HG03342 (cell line): ENCODE measurements around the gene ZNF708.
"Not testable (repeated sequence)": the region's sequence is repeated elsewhere in the genome, so short reads cannot be mapped to it uniquely, and the experiment has no call there.

ENCODE experiments used
- ATAC-seq: cut with Tn5 transposase; IDR thresholded peaks from one replicate; pipeline ENCODE4 v1.9.1; 2021; ENCODE audit warnings: mild to moderate bottlenecking, moderate library complexity; ENCODE audit not compliant: unreplicated experiment

Gene ZNF708

DNA sequence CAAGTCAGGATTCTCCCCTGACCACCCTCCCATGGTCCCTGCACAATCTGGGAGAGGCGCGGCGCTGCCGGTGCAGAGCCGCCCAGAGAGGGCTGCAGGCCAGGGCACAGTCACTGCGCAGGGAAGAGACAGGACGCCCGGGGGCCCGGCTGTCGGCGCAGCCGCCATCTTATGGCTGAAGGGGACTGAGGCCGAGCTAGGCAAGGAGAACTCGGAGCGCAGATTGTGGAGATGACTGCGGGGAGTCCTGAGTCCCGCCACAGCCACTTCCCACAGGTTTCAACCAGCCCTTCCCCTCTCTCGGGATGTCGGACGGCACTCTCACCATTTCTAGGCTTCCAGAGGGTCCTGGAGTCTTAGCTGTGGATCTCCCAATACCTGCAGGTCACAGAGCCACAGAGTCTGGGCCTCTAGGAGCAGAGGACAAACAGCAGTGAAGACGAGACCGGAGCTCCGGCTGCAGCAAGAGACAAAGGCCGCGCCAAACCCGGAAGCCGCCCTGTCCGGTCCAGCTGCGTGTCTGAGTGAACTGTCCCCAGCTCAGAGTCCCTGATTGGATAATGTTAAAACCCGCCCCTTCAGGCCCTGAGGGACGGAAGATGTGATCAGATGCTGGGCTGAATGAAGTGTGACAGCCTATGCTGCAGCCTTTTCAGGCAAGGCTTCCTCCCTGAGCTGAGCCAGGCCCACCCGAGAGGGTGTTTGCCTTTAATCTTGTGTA lies at the start of gene ZNF708:
TSS of gene ZNF708 (minus strand) at position 526 of the 721 bp plus-strand sequence. CDS start at position 328, 198 bp downstream.
- ATAC-seq = peak; percentile 99

DNA sequence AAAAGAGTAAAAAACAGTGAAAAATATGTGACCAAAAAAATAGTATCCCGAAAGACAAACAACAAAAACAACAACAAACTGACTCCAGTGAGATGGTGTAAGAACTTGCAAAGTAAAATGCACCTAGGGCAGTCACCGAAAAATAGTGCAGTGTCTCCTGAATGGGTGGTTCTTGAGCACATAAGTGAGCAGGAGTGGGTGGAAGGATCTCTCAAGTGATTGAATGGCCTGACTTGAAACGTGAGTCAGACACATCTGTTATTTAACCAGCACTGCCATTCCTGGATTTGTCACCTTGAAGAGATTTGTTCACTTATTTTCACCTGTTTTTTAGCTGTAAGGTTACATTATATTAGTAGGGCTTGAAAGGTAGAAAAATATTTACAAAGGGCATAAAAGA lies 33.1 kb upstream of the ZNF708 start:
- ATAC-seq = no peak

DNA sequence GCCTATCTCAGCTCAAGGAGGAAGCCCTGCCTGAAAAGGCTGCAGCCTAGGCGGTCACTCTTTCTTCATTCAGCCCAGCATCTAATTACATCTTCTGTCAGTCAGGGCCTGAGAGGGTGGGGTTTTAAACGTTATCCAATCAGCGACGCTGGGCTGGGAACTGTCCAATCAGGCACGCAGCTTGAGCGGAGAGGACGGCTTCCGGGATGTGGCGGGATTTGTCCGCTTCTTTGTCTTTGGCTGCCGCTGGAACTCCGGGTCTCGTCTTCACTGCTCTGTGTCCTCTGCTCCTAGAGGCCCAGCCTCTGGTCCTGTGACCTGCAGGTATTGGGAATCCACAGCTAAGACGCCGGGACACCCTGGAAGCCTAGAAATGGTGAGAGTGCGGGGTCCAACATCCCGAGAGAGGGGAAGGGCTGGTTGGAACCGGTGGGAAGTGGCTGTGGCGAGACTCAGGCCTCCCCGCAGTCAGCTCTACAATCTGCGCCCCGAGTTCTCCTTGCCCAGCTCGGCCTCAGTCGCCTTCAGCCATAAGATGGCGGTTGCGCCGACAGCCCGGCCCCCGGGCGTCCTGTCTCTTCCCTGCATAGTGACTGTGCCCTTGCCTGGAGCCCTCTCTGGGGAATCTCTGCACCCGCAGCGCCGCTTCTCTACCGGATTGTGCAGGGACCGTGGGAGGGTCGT lies 29.7 kb upstream of the ZNF708 start, which contains the start of gene ZNF738:
TSS of gene ZNF738 (plus strand) at position 233 of the 684 bp plus-strand sequence. CDS start at position 374, 141 bp downstream.
- peak; percentile 95 for ATAC-seq

DNA sequence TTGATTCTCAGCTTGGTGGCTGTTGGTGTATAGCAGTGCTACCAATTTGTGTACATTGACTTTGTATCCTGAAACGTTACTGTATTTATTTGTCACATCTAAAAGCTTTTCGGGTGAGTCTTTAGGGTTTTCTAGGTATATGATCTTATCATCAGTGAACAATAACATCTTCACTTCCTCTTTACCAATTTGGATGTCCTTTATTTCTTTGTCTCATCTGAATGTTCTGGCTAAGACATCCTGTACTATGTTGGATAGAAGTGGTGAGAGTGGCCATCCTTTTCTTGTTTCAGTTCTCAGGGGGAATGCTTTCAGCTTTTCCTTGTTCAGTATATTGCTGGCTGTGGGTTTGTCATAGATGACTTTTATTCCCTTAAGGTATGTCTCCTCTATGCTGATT lies 23.6 kb upstream of the ZNF708 start:
- ATAC-seq = no peak

DNA sequence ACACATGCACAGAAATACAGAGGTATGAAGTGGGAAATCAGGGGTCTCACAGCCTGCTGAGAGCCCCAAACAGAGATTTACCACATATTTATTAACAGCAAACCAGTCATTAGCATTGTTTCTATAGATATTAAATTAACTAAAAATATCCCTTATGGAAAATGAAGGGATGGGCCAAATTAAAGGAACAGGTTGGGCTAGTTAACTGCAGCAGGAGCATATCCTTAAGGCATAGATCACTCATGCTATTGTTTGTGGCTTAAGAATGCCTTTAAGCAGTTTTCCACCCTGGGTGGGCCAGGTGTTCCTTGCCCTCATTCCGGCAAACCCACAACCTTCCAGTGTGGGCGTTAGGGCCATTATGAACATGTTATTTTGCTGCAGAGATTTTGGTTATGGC lies 15.6 kb upstream of the ZNF708 start:
- ATAC-seq = not testable (repeated sequence)

DNA sequence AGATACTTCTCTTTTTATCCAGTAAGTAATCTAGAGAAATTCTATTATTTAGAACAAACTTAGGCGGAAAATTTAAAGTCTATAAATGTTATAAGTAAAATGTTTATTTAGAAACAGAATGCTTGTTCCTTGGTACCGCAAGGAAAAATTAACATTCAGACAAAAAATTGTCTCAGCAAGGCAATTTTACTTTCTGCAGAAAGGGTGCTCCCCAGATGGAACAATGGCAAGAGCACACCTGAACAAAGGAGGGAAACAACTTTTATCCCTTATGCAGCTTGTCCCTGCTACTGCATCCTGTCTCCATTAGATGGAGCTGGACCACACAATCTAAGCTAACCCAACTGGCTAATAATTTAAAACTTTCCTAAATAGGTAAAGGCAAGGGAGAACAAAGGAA lies 6.5 kb upstream of the ZNF708 start:
- no peak for ATAC-seq

DNA sequence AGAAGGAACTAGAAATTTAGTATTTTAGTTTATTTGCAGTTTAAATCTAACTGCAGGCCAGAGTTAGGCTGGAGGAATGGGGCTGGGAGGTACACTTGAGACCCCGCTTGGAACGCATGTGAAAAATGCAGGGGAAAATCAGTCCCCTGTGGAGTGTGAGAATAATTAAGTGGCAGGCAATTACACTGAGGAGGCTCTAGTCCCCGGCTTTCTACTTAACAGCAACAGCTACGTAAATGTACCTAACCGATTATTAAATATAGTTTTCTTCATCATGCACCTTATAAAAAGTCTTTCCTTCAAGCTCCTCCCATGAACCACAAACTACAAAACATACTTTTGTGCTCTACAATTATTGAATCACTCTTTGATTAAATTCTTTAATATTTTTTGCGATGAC lies 804 bp downstream of the ZNF708 start:
- no peak for ATAC-seq

DNA sequence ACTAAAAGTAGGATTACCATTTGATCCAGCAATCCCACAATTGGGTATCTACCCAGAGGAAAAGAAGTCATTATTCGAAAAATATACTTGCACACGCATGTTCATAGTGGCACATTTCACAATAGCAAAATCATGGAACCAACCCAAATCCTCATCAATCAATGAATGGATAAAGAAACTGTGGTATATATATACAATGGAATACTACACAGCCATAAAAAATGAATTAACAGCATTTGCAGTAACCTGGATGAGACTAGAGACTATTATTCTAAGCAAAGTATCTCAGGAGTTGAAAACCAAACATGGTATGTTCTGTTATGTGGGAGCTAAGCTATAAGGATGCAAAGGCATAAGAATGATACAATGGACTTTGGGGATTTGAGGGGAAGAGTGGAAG lies 3.0 kb downstream of the ZNF708 start:
- ATAC-seq = no peak

DNA sequence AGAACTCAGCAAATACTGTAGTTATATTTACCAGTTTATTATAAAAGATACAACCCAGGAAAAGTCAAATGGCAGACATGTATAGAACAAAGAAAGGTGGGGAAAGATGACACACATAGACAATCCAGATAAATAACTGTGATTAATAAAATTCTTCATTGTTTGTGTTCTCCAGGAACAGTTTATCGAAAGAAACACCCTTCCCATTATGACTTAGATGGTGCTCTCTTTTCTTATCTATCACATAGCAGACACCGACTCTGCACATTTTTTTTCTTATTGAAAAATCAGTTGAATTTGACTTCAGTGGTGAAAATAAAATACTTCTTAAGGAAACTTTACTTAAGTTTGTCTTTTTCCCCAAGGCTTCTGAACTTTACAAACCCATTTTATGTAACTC lies 6.2 kb downstream of the ZNF708 start:
- no peak for ATAC-seq

DNA sequence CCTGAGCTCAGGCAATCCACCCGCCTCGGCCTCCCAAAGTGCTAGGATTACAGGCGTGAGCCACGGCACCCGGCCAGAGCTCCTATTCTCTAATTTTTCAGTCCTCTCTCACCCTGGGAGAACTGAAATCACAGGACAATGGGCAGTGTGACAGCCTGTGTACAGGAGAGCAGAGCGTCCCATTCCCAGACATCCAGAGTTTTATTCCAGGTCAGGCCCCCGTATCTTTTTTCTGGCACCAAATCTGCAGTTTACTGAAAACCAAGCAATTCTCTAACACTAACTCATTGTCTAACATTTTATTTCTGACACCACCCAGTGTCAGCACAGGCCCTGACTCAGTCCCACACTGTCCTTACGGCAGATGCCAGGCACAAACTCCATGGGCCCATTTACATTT lies 6.7 kb downstream of the ZNF708 start:
- no peak for ATAC-seq

DNA sequence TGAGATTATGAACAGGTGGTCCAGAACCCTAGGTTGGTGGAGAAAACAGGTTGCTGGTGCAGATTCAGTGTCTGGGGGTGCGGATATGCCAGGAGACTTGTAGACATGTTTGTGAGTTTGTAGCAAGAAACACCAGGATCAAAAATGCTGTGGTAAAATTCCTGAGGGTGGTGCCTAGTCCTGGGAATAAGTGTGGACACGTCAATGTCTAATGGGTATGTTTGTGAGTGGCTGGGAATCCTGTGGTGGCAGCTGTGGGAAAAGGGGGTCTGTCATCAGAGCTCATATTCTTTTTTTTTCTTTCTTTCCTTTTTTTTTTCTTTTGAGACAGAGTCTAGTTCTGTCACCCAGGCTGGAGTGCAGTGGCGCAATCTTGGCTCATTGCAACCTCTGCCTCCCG lies 7.2 kb downstream of the ZNF708 start:
- ATAC-seq = no peak

DNA sequence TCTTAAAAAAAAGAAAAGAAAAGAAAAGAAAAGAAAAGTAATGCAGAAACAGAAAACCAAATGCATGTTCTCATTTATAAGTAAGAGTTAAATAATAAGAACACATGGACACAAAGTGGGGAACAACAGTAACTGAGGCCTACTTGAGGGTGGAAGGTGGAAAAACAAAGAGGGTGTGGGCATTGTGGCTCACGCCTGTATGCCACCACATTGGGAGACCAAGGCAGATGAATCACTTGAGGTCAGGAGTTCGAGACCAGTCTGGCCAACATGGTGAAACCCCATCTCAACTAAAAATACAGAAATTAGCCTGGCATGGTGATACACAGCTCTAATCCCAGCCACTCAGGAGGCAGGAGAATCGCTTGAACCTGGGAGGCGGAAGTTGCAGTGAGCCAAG lies 8.1 kb downstream of the ZNF708 start:
- no peak for ATAC-seq

DNA sequence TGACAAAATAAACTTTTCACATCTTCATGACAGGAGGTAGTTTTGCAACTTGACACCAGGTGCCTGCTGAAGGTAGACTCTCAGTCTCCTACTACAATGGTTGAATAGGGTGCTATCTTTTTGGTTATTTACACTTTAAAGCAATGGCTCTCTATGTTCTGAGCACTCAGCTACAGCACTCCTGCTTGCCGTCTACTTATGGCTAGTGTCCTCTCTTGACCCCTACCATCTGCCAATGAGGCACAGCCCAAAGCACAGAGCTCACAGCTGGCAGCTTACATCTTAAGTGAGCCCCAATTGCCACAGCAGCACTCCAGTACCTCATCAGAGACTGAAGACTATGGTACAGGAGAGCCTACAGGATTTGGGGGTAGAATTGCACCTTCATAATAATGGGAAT lies 11.4 kb downstream of the ZNF708 start:
- ATAC-seq = no peak

DNA sequence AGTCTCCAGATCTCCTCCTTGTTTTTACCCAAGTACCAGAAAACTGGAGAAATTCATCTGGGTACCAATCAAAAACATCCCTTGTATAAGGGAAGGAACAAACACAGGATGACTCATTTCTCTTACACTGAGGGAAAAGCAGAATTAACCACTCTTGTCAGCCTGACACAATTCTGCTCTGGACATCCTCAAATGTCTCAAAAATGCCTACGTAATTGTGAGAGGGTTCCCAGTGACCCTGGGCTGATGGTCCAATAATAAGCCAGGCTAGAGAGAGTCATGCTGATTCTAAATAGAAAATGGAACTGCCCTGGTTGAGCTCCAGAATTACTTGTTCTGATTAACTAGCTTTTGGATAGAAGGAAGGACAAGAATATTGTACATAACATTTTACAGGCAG lies 14.5 kb downstream of the ZNF708 start:
- ATAC-seq = no peak

DNA sequence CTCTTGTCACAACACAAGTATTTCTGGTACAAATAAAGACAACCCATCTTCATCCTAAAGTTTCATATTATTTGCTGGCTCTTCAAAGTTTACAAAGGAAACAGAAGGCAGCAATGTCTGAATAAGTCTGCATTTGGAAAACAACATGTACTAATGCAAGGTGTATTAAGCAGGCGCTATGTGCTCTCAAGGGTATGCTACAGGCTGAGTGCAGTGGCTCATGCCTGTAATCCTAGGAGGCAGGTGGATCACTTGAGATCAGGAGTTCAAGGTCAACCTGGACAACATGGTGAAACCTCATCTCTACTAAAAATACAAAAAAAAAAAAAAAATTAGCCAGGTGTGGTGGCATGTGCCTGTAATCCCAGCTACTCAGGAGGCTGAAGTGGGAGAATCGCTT lies 16.4 kb downstream of the ZNF708 start:
- not testable (repeated sequence) for ATAC-seq

DNA sequence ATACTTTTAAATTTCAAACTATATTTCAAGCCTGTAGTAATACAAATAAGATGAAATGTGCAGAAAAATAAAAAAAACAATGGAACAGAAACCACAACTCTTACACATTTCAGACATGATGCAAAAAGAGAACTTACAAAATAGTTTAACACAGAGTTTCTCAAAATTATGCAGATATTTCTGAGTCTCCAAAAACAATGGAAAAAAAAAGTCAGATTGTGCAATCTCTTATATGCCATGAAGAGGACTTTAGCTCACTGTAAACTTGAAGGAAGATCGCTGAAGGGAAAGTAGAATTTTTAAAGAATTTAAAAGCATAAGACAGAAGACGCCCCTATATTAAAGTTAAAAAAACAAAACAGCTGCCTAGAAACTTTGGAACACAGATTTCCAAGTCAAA lies 20.4 kb downstream of the ZNF708 start:
- no peak for ATAC-seq

DNA sequence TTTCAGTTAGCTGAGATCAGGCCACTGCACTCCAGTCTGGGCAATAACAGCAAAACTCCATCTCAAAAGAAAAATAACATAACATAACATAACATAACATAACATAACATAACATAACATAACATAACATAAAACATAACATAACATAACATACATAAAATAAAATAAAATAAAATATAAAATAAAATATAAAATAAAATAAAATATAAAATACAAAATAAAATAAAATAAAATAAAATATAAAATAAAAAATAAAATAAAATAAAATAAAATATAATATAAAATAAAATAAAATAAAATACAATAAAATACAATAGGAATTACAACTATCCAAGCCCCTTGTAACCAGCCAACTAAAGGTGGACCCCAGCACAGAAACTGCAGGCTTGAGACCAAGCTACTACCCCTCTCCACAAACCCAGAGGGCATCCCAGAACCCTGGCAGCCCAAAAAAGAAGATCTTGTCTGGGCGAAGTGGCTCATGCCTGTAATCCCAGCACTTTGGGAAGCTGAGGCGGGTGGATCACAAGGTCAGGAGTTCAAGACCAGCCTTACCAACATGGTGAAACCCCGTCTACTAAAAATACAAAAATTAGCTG lies 22.2 kb downstream of the ZNF708 start:
- not testable (repeated sequence) for ATAC-seq

DNA sequence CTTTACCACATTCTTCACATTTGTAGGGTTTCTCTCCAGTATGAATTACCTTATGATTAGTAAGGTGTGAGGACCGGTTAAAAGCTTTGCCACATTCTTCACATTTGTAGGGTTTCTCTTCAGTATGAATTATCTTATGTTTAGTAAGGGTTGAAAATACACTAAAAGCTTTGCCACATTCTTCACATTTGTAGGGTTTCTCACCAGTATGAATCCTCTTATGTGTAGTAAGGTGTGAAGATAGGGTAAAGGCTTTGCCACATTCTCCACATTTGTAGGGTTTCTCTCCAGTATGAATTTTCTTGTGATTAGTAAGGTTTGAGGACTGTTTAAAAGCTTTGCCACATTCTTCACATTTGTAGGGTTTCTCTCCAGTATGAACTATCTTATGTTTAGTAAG lies 35.4 kb downstream of the ZNF708 start:
- not testable (repeated sequence) for ATAC-seq

DNA sequence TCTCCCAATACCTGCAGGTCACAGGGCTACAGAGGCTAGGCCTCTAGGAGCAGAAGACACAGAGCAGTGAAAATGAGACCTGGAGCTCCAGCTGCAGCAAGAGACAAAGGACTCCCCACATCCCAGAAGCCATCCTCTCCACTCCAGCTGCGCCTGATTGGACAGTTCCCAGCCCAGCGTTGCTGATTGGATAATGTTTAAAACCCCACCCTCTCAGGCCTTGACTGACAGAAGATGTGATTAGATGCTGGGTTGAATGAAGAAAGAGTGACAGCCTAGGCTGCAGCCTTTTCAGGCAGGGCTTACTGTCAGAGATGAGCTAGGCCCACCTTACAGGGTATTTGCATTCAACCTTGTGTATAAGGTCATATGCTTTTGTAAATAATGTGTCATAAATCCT lies 59.4 kb downstream of the ZNF708 start:
- ATAC-seq = no peak

DNA sequence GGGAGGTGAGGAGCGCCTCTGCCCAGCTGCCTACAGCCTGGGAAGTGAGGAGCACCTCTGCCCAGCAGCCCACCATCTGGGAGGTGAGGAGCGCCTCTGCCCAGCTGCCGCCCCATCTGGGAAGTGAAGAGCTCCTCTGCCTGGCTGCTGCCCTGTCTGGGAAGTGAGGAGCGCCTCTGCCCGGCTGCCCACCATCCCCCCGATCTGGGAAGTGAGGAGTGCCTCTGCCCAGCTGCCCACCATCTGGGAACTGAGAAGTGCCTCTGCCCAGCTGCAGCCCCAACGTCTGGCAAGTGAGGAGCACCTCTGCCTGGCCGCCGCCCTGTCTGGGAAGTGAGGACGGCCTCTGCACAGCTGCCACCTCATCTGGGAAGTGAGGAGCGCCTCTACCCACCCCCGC lies 64.3 kb downstream of the ZNF708 start:
- ATAC-seq = no peak

DNA sequence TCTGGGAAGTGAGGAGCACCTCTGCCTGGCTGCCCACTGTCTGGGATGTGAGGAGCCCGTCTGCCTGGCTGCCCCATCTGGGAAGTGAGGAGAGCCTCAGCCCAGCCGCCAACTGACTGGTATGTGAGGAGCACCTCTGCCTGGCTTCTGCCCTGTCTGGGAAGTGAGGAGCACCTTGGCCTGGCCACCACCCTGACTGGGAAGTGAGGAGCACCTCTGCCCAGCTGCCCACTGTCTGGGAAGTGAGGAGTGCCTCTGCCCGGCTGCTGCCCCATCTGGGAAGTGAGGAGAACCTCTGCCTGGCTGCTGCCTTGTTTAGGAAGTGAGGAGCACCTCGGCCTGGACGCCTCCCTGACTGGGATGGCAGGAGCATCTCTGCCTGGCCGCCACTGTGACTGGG lies 64.8 kb downstream of the ZNF708 start:
- no peak for ATAC-seq

DNA sequence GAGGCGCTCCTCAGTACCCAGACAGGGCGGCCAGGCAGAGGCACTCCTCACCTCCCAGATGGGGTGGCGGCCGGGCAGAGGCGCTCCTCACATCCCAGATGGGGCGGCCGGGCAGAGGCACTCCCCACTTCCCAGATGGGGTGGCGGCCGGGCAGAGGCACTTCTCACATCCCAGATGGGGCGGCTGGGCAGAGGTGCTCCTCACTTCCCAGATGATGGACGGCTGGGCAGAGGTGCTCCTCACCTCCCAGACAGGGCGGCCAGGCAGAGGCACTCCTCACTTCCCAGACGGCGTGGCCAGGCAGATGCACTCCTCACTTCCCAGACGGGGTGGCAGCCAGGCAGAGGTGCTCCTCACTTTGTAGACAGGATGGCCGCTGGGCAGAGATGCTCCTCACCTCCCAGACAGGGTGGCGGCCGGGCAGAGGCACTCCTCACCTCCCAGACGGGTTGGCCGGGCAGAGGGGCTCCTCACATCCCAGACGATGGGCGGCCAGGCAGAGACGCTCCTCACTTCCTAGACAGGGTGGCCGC lies 68.3 kb downstream of the ZNF708 start:
- not testable (repeated sequence) for ATAC-seq
